Measurements from ENCODE around the gene OGDH.
"Not testable (repeated sequence)": the region's sequence is repeated elsewhere in the genome, so short reads cannot be mapped to it uniquely, and the experiment has no call there.

Gene OGDH

GRCh38 chr7:44606341-44607140 lies at the start of gene OGDH:
Gene OGDH, plus strand, starts transcription at chr7:44606627. Its CDS starts 17,717 bp downstream, at chr7:44624344.
- no peaks in the 10 kb centered on the region for H3K9me3 ChIP-seq
- peaks cover 4% of the 10 kb centered on the region; the same call in 1 of the 2 replicates for H3K36me3 ChIP-seq (replicated peaks)
- peak; percentile 95 to 99 for DNase-seq (ENCODE audit: low spot score in 2 of 2)
- peaks cover 21% of the 10 kb centered on the region for H3K4me1 ChIP-seq
- no peaks in the 10 kb centered on the region for H3K27me3 ChIP-seq (ENCODE audit: low read depth)
- in situ Hi-C loops (cut with MboI; ENCODE audit: low sequenced_read_pairs): no loop called here
- peak within 1 kb of the TSS; percentile 81 for H3K4me3 ChIP-seq

- Histone ChIP-seq H3K27me3 (ENCODE audit: low read depth) (0 out of 2 replicates have a peak, but pooled peaks cover 3% of the 10 kb centered on the region), H3K4me3 (no peak overlapping the region), H3K36me3 (replicated peaks) (no peaks in the 10 kb centered on the region), H3K4me1 (no peaks in the 10 kb centered on the region), H3K9me3 (no peaks in the 10 kb centered on the region)
- in situ Hi-C loops (cut with MboI; ENCODE audit: low sequenced_read_pairs): no loop called here
- no peak for DNase-seq (ENCODE audit: low spot score in 2 of 2)
Measured at GRCh38 chr7:44557485-44557884, 48.9 kb upstream of the OGDH start.

- in situ Hi-C loops (cut with MboI; ENCODE audit: low sequenced_read_pairs): no loop called here
- Histone ChIP-seq H3K36me3 (replicated peaks) (peaks cover 7% of the 10 kb centered on the region), H3K4me1 (no peaks in the 10 kb centered on the region), H3K27me3 (ENCODE audit: low read depth) (0 out of 2 replicates have a peak, but pooled peaks cover 3% of the 10 kb centered on the region), H3K4me3 (no peak overlapping the region), H3K9me3 (no peaks in the 10 kb centered on the region)
- DNase-seq (ENCODE audit: low spot score in 2 of 2): no peak
Measured at GRCh38 chr7:44559485-44559884, 46.9 kb upstream of the OGDH start.

- H3K9me3 ChIP-seq: no peaks in the 10 kb centered on the region
- H3K4me3 ChIP-seq: no peak overlapping the region
- in situ Hi-C loops (cut with MboI; ENCODE audit: low sequenced_read_pairs): no loop called here
- no peaks in the 10 kb centered on the region for H3K4me1 ChIP-seq
- no peak for DNase-seq (ENCODE audit: low spot score in 2 of 2)
- H3K36me3 ChIP-seq (replicated peaks): peaks cover 25% of the 10 kb centered on the region
- 0 out of 2 replicates have a peak, but pooled peaks cover 3% of the 10 kb centered on the region for H3K27me3 ChIP-seq (ENCODE audit: low read depth)
Measured at GRCh38 chr7:44561481-44561880, 44.9 kb upstream of the OGDH start.

- Histone ChIP-seq H3K27me3 (ENCODE audit: low read depth) (0 out of 2 replicates have a peak, but pooled peaks cover 3% of the 10 kb centered on the region), H3K4me3 (no peak overlapping the region), H3K9me3 (no peaks in the 10 kb centered on the region), H3K36me3 (replicated peaks) (peaks cover 31% of the 10 kb centered on the region), H3K4me1 (no peaks in the 10 kb centered on the region)
- DNase-seq (ENCODE audit: low spot score in 2 of 2): peak in 1 of 2 experiments; percentile 27
- in situ Hi-C loops (cut with MboI; ENCODE audit: low sequenced_read_pairs): no loop called here
Measured at GRCh38 chr7:44561962-44562621, 44.3 kb upstream of the OGDH start.

GRCh38 chr7:44562622-44562962 lies 43.8 kb upstream of the OGDH start:
- H3K4me3 ChIP-seq; DNase-seq (ENCODE audit: low spot score in 2 of 2); H3K27me3 ChIP-seq (ENCODE audit: low read depth); H3K4me1 ChIP-seq; H3K9me3 ChIP-seq; in situ Hi-C loops (cut with MboI; ENCODE audit: low sequenced_read_pairs): not testable (repeated sequence)
- peaks cover 36% of the 10 kb centered on the region for H3K36me3 ChIP-seq (replicated peaks)

- no peak for DNase-seq (ENCODE audit: low spot score in 2 of 2)
- Histone ChIP-seq H3K4me3 (no peak overlapping the region), H3K9me3 (no peaks in the 10 kb centered on the region), H3K4me1 (no peaks in the 10 kb centered on the region), H3K36me3 (replicated peaks) (peaks cover 42% of the 10 kb centered on the region), H3K27me3 (ENCODE audit: low read depth) (no peaks in the 10 kb centered on the region)
- in situ Hi-C loops (cut with MboI; ENCODE audit: low sequenced_read_pairs): no loop called here
Measured at GRCh38 chr7:44563171-44563679, 43.2 kb upstream of the OGDH start.

- peaks cover 56% of the 10 kb centered on the region for H3K36me3 ChIP-seq (replicated peaks)
Measured at GRCh38 chr7:44564606-44565005, 41.8 kb upstream of the OGDH start.

GRCh38 chr7:44565097-44565794 lies 41.2 kb upstream of the OGDH start:
- Histone ChIP-seq H3K4me1 (no peaks in the 10 kb centered on the region), H3K9me3 (no peaks in the 10 kb centered on the region), H3K27me3 (ENCODE audit: low read depth) (no peaks in the 10 kb centered on the region), H3K4me3 (no peak overlapping the region), H3K36me3 (replicated peaks) (peaks cover 62% of the 10 kb centered on the region)
- peak; percentile 44 to 78 for DNase-seq (ENCODE audit: low spot score in 2 of 2)
- in situ Hi-C loops (cut with MboI; ENCODE audit: low sequenced_read_pairs): no loop called here

More at GRCh38 chr7:44564606-44565005, 41.8 kb upstream of the OGDH start:
- H3K27me3 ChIP-seq (ENCODE audit: low read depth): no peaks in the 10 kb centered on the region
- DNase-seq (ENCODE audit: low spot score in 2 of 2): no peak
- no peak overlapping the region for H3K4me3 ChIP-seq
- no peaks in the 10 kb centered on the region for H3K4me1 ChIP-seq
- in situ Hi-C loops (cut with MboI; ENCODE audit: low sequenced_read_pairs): no loop called here
- no peaks in the 10 kb centered on the region for H3K9me3 ChIP-seq

- H3K9me3 ChIP-seq: no peaks in the 10 kb centered on the region
- no peak overlapping the region for H3K4me3 ChIP-seq
- H3K36me3 ChIP-seq (replicated peaks): peaks cover 70% of the 10 kb centered on the region
- in situ Hi-C loops (cut with MboI; ENCODE audit: low sequenced_read_pairs): no loop called here
- H3K4me1 ChIP-seq: no peaks in the 10 kb centered on the region
- H3K27me3 ChIP-seq (ENCODE audit: low read depth): no peaks in the 10 kb centered on the region
- DNase-seq (ENCODE audit: low spot score in 2 of 2): no peak
Measured at GRCh38 chr7:44565795-44566559, 40.5 kb upstream of the OGDH start.

GRCh38 chr7:44566680-44567079 lies 39.7 kb upstream of the OGDH start:
- no peaks in the 10 kb centered on the region for H3K27me3 ChIP-seq (ENCODE audit: low read depth)

GRCh38 chr7:44567884-44568283 lies 38.5 kb upstream of the OGDH start:
- Histone ChIP-seq H3K4me1 (peaks cover 4% of the 10 kb centered on the region; the same call in 1 of the 2 replicates), H3K27me3 (ENCODE audit: low read depth) (no peaks in the 10 kb centered on the region), H3K9me3 (no peaks in the 10 kb centered on the region), H3K4me3 (no peak overlapping the region), H3K36me3 (replicated peaks) (peaks cover 89% of the 10 kb centered on the region)
- no peak for DNase-seq (ENCODE audit: low spot score in 2 of 2)
- in situ Hi-C loops (cut with MboI; ENCODE audit: low sequenced_read_pairs): no loop called here

More at GRCh38 chr7:44566680-44567079, 39.7 kb upstream of the OGDH start:
- Histone ChIP-seq H3K9me3 (no peaks in the 10 kb centered on the region), H3K4me3 (no peak overlapping the region), H3K36me3 (replicated peaks) (peaks cover 77% of the 10 kb centered on the region), H3K4me1 (no peaks in the 10 kb centered on the region)
- in situ Hi-C loops (cut with MboI; ENCODE audit: low sequenced_read_pairs): no loop called here
- DNase-seq (ENCODE audit: low spot score in 2 of 2): no peak

Measured in HAP-1 (cell line).